HG03025 (cell line): ENCODE data around the gene PPP1R3G.

Experiments used
- ATAC-seq: cut with Tn5 transposase; IDR thresholded peaks from one replicate; pipeline ENCODE4 v1.9.1; 2021; ENCODE audit warnings: mild to moderate bottlenecking, moderate library complexity; ENCODE audit not compliant: unreplicated experiment, low FRiP score

Gene PPP1R3G

GRCh38 chr6:5135788-5136376 lies 50.7 kb downstream of the PPP1R3G start:
- no peak for ATAC-seq

GRCh38 chr6:5136851-5137250 lies 51.7 kb downstream of the PPP1R3G start:
- ATAC-seq, result no peak
